H1 (cell line): ENCODE data around the gene SEMA4D. TPM values are rescaled to one million over a fixed set of nuclear protein-coding genes. Genes with fewer than 3 reads are reported as not detected.

Experiments
- ASH2L ChIP-seq: fragments of 200-600, 300-600 bp; sonication (generic); IDR thresholded peaks from one replicate; pipeline ENCODE4 v1.7.1; 2017; ENCODE audit warnings: low read length
- ATF3 ChIP-seq: IDR thresholded peaks from 2 replicates; pipeline ENCODE4 v1.6.1; 2011; ENCODE audit warnings: low read depth, mild to moderate bottlenecking, low read length; ENCODE audit not compliant: insufficient read depth
- CHD7 ChIP-seq: fragments of 300-600 bp; sonication (generic); IDR thresholded peaks from 2 replicates; pipeline ENCODE4 v1.7.1; 2012; ENCODE audit warnings: low read length, moderate library complexity, mild to moderate bottlenecking, inconsistent platforms; ENCODE audit not compliant: insufficient replicate concordance
- KDM4A ChIP-seq: IDR thresholded peaks from one replicate; pipeline ENCODE4 v1.7.1; 2012; ENCODE audit warnings: low read depth, mild to moderate bottlenecking, moderate library complexity, low read length, inconsistent platforms; ENCODE audit not compliant: severe bottlenecking
- NANOG ChIP-seq: IDR thresholded peaks from 2 replicates; pipeline ENCODE4 v1.6.1; 2011; ENCODE audit warnings: low read length, low read depth, mild to moderate bottlenecking, inconsistent platforms; ENCODE audit not compliant: insufficient read depth, poor library complexity, severe bottlenecking
- SP2 ChIP-seq: IDR thresholded peaks from 2 replicates; pipeline ENCODE4 v1.6.1; 2012; ENCODE audit warnings: mild to moderate bottlenecking, low read length, inconsistent platforms
- SP4 ChIP-seq: IDR thresholded peaks from 2 replicates; pipeline ENCODE4 v1.6.1; 2012; ENCODE audit warnings: low read length, inconsistent platforms
- TBP ChIP-seq: IDR thresholded peaks from 2 replicates; pipeline ENCODE4 v1.6.1; 2011; ENCODE audit warnings: low read depth, low read length, improper control_type of control experiment
- polyA plus RNA-seq, 7 experiments: library from polyadenylated mRNA; depleted of rRNA in 3 of 7; stranded (reverse) in 5 of 7; unstranded in 2 of 7; fragments of >200 nt in 5 of 7; fragments of 200-250 nt in 2 of 7; gene quantifications; 1 replicate in 5 of 7; 2 replicates in 1 of 7; 4 replicates in 1 of 7; pipeline versions ENCODE4 v1.2.1 to v1.2.3, GENCODE V29; 2011 to 2013; ENCODE audit warnings: missing spikeins in 2 of 7, mixed read lengths in 2 of 7
- total RNA-seq: library from RNA; stranded (reverse); fragmentation: NEBNext Ultra II Directional; extraction: Animal tissue kit (Norgen Biotek cat#: 25700); gene quantifications from 2 replicates; pipeline ENCODE4 v1.2.1, GENCODE V29; 2021

SEMA4D gene
- total and polyA plus RNA-seq, 2 of the 8 experiments (the other 6 are each of a cell fraction or from before 2014, with no cell fraction given) = 21.0 to 70.4 TPM

- TF ChIP-seq CHD7 (no peak), ASH2L (no peak), ATF3 (no peak), SP2 (no peak), KDM4A (no peak), TBP (no peak), NANOG (no peak), SP4 (no peak)
Observed at GRCh38 chr9:89446961-89447310, 51.0 kb downstream of the SEMA4D start (continued).
